Measurements from ENCODE around the gene POPDC3. TPM values are rescaled to one million over a fixed set of nuclear protein-coding genes. Genes with fewer than 3 reads are reported as not detected.

POPDC3 gene
- total and polyA plus RNA-seq, 7 donors: 0.32 to 3.5 (median 0.71) TPM; not detected in 2

Other genes starting within 250 kb of the POPDC3 start
- gene LIN28B, start 222.9 kb downstream of the POPDC3 start, total RNA-seq: not detected
- not detected for gene LIN28B, start 222.9 kb downstream of the POPDC3 start, polyA plus RNA-seq
- 10 to 100 TPM; 14.1 to 23.5 (median 21.1) TPM for gene PREP, start 223.1 kb upstream of the POPDC3 start, total RNA-seq
- 10 to 100 TPM; 37.2 to 47.9 (median 44.6) TPM for gene PREP, start 223.1 kb upstream of the POPDC3 start, polyA plus RNA-seq